NCI-H1417 (cell line): ENCODE measurements around the gene WHRN.

Source experiments
- DNase-seq, 3 experiments: peaks; one replicate each; lab custom pipeline; 2025; lab: John Stamatoyannopoulos, UW

The WHRN gene

DNA sequence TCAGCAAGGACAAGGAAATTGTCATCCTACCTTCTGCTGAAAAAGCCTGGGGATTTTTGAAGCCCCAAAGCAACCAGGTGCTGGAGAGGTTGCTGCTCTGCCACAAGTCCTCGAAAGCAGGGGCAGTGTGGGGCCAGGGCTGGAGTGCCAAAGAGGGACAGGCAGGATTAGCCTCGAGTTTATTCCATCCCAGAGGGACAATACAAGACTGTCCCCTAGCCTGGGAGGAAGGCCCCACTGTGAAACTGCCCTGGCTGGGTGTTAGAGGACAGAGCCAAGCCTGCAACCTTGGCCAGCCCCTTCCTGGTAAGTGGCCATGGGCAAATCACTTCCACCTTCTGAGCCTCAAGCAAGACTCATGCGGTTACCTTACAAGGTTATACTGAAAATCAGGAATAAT, 55.1 kb downstream of the WHRN start:
- no peak for DNase-seq

DNA sequence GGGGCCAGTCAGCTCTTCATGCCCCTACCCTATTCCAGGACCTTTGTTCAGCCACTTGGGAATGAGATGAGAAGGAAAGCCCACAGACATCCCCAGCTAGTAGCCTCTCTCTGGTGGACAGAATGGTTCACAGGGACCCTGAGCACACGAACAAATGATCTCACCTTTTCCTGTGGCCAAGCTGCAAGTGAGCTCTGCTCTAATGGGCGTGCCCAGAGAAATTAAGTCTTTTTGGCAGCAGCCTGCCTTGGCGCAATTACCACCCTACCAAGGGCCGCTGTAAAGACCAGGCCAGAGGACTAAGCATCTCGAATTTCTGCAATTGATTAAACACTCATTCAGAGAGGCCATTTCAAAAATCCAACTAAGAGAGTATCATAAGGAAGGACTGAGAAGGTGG, 56.0 kb downstream of the WHRN start:
- DNase-seq, result no peak

DNA sequence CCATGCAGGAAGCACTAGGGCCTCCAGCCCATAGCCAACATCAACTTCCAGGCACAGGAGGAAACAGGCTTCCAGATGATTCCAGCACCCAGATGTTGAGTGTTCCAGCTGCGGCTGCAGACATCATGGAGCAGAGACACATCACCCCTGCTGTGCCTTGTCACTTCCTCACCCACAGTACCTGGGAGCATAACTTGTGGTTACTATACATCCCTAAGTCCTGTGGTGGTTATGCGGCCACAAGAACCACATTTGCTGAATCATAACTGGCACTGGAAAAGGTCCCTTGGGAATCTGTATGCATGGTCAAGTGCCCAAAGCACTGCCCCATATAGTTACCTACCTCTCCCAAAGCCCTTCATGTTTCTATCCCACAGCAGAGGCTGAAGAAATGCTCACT, 56.6 kb downstream of the WHRN start:
- peak in 1 of 3 experiments; percentile 37 for DNase-seq

GRCh38 chr9:114446672-114447450, 58.4 kb downstream of the WHRN start:
- no peak for DNase-seq

- DNase-seq, result no peak
Measured at GRCh38 chr9:114446036-114446435, 59.2 kb downstream of the WHRN start.

DNA sequence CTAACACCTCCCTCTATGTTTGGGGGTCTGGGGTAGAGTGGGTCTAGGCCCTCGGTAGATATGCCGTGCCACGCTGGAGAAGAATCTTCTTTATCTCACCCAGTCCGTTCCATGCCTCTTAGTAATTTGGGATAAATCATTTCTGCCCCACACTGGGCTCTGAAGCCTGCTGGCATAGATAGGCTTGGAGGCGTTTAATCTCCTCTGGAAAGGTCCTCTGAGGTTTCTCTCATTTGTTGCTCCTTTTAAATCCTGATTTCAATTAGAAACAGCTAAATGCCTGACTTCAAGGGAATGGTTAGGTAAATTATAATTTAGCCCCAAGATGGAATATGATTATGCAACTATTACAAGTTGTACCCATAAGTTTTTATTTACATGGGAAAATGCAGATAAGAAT, 59.7 kb downstream of the WHRN start:
- DNase-seq, result no peak

DNA sequence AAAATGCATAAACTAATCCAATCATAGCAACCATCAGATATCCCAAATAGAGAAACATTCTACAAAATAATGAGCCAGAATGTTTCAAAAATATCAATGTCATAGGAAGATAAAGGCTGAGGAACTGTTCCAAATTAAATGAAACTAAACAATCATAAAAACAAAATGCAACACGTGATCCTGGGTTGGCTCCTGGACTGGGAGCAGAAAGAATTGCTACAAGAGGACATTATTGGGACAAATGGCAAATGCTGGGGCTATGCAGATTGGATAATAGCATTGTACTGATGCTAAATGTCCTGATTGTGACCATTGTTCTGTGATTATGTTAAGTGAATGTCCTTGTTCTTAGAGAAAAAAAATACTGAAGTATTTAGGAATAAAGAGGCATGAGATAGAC, 63.3 kb downstream of the WHRN start:
- no peak for DNase-seq

DNA sequence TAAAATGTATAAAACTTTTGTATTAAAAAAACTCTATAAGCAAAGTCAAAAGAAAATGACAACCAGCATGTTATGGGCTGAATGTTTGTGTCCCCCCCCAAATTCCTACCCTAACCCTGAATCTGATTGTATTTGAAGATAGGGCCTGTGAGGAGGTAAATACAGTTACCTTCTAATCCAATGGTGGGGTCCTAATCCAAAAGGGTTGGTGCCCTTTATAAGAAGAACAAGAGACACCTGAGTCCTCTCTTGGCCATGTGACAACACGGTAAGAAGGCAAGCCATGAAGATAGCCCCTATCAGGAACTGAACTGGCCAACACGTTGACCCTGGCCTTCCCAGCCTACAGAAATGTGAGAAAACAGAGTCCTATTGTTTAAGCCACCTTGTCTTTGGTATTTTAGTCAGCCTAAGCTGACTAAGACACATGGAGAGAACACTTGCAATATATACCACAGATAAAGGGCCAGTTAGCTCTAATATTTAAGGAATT, 67.8 kb downstream of the WHRN start:
- DNase-seq, result no peak

DNA sequence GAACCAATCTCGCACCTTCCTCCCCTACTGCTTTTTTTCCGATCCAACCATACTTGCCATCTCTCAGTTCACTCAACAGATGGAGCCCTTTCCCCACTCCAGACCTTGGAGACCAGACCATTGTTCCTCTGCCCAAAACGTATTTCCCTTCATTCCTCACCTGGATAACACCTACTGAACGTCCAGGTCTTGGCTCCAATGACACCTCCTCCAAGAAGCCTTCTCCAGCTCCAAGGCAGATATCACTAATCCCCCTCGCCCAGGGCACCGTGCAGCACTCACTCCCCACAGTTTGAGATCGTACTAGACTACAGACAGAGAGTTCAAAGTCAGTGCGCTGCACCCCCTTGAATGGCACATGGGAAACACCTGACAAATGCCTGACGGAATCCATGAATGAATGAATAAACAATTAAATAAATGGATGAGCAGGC, 70.4 kb downstream of the WHRN start:
- DNase-seq, result peak; percentile 27 to 86 (median 57)

GRCh38 chr9:114433720-114434255, 71.5 kb downstream of the WHRN start:
- DNase-seq, result no peak

DNA sequence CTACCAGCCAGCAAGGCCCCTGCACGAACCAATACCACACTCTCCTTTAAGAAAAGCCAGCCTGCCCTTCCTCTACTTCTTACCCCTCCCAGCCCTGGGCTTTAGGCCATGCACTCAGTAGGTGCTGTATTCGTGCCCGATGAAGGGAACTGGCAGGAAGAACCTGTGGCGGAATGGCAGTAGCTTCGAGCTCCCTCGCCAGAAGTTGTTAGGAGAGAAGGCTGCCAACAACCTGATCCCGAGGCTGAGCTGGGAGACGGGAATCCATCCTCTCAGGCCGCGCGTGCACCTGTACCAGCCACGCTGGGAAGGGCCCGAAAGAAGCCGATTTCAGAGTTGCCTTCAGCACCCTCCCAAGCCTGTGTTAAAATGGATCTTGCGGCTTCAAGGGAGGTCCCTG, 72.2 kb downstream of the WHRN start:
- DNase-seq, result no peak

- DNase-seq, result no peak
Measured at GRCh38 chr9:114432323-114433067, 72.8 kb downstream of the WHRN start.

- DNase-seq, result no peak
Measured at GRCh38 chr9:114431770-114432169, 73.5 kb downstream of the WHRN start.

DNA sequence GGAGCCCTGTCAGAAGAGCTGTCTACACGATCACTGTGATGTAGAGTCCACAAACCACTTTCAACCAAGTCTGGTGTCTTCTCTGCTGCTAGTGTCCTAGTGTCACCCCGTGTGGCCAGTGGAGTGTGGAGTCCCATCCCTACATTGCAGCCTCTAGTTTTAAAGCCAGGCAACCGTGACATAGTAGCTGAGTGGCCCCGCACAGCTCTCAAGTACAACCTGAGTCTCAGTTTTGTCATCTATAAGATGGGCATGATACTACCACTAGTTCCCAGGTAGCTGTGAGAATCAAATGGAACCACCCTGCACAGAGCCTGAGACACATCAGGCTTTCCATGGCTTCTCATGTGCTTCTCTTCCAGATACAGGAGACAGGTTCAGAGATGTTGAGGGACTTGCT, 74.3 kb downstream of the WHRN start:
- DNase-seq, result no peak

DNA sequence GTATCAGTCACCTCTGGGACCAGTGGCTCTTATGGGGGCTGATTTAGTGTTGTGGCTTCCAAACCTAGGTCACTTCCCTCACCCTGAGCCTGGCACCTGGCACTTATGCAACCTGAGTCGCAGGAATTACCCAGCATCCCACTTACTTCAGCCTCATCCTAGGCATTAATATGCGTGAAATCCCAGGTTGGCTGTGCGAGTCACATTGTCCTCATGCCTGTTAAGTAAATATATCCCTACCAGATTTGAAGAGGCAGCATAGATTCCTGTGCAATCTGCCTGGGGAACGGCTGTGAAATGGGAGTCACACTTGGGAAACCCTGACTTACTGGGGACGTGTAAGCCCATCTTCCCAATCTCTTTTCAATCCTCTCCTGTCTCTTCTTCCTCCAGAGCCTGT, 74.8 kb downstream of the WHRN start:
- DNase-seq, result peak; percentile 54 to 83 (median 73)

DNA sequence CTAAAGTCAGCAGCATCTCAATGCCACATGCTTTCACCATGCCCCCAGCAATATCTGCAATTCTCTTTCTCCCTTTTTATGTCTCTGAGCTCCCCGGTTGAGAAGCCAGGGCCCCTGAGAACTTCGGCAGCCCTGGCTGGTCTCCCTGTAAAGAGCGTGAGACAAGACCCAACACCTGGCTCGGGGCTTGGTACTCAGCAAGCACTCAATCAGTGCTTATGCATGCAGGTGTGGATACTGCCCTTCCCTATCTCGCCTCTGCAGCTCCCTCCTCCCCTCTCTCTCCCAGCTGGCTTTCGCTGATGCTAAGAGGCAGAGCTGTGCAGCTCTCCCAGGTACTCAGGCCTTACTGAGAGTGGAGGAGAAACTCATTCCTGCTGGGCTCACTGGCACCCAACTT, 75.8 kb downstream of the WHRN start:
- DNase-seq, result peak in 1 of 3 experiments; percentile 62

DNA sequence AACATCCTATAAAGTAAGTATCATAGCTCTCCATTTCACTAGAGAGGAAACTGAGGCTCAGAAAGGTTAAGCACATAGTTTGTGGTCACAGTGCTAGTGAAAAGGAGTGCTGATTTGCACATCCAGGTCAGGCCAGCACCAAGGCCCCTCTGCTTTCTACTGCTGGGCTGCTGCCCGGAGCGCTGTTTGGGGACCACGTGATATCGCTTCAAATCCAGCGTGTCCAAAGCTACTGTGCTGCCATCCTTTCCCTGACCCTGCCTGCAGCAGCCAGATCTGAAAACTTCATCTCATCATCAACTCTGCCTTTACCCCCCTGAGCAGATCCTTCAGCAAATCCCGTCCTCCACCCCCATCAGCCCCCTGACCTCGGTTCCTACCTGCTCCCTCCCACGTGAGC, 76.8 kb downstream of the WHRN start:
- no peak for DNase-seq

DNA sequence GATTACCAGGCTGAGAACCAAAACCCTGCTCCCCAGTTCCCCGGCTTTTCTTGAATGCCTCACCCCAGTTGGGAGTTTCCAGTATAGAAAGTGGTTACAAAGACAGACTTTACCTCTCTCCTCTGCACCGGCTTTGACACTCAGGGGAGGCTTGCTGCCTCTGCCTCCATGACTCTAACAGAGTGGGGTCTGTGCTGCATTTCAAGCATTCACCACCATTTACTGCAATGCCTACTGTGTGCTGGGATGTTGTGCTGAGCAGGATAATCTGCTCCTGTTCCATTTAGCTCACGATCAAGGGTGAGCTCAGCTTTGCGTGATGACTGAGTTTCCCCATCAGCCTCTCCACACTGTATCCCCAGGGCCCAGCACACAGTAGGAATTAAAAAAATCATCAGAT, 77.6 kb downstream of the WHRN start:
- no peak for DNase-seq

GRCh38 chr9:114426046-114426948, 79.0 kb downstream of the WHRN start:
- DNase-seq, result no peak

DNA sequence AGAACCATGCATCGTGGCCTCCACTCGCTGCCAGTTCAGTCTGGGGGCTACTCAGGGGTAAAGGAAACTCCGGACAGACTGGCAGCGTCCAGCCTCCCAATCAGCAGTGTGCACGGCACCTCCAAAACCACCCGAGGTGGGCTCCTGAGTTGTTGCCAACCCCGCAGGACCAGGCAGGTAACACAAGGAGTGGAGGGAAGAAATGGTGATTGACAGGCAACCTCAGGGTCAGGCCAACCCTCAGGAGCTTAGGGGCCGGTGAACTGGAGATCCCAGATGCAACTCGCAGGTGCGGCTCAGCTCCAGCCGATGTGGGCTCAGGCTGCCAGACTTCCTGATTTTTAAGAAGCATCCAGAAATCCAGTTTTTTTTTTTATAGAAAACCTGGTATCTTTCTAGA, 80.1 kb downstream of the WHRN start:
- DNase-seq, result no peak

- no peak for DNase-seq
Measured at GRCh38 chr9:114424126-114424525, 81.1 kb downstream of the WHRN start.

GRCh38 chr9:114423181-114423580, 82.1 kb downstream of the WHRN start:
- DNase-seq, result no peak
